SH-SY5Y (cell line): ENCODE measurements around the gene CEP85L.

Source experiments
- GATA2 ChIP-seq: IDR thresholded peaks from 2 replicates; pipeline ENCODE4 v1.6.1; 2011; ENCODE audit warnings: mild to moderate bottlenecking, low read depth, low read length
- GATA3 ChIP-seq: IDR thresholded peaks from 2 replicates; pipeline ENCODE4 v1.6.1; 2011; ENCODE audit warnings: low read depth, mild to moderate bottlenecking, low read length, moderate library complexity

GRCh38 chr6:118596774-118597320, 54.5 kb downstream of the CEP85L start:
- TF ChIP-seq GATA3 (no peak), GATA2 (no peak)
